Hepatocyte (in vitro differentiated cells): ENCODE data around the gene PNKP. TPM values are rescaled to one million over a fixed set of nuclear protein-coding genes. Genes with fewer than 3 reads are reported as not detected.

ENCODE experiments used
- DNase-seq: peaks from one replicate; pipeline ENCODE4 v3.0.0-alpha.2; 2016; ENCODE audit warnings: low spot score
- H2AFZ ChIP-seq: fragments of 200-600 bp; sonication (generic); 2 replicates; pipeline ENCODE4 v1.6.0; 2016; ENCODE audit warnings: antibody characterized with exemption, mild to moderate bottlenecking
- H3K27ac ChIP-seq: fragments of 200-600 bp; sonication (generic); 2 replicates; pipeline ENCODE4 v1.5.1; 2016; ENCODE audit warnings: mild to moderate bottlenecking
- H3K27me3 ChIP-seq: fragments of 200-600 bp; sonication (generic); 2 replicates; pipeline ENCODE4 v1.6.1; 2016
- H3K36me3 ChIP-seq: fragments of 200-600 bp; sonication (generic); replicated peaks from 2 replicates; pipeline ENCODE4 v1.5.1; 2016; ENCODE audit warnings: low read depth; ENCODE audit not compliant: insufficient read depth
- H3K4me1 ChIP-seq: fragments of 200-600 bp; sonication (generic); 2 replicates; pipeline ENCODE4 v1.5.1; 2016; ENCODE audit warnings: mild to moderate bottlenecking, moderate library complexity; ENCODE audit not compliant: insufficient read depth
- H3K4me2 ChIP-seq: fragments of 200-600 bp; sonication (generic); 2 replicates; pipeline ENCODE4 v1.6.0; 2016
- H3K4me3 ChIP-seq: fragments of 200-600 bp; sonication (generic); 2 replicates; pipeline ENCODE4 v1.5.1; 2016; ENCODE audit warnings: mild to moderate bottlenecking
- H3K79me2 ChIP-seq: fragments of 200-600 bp; sonication (generic); 2 replicates; pipeline ENCODE4 v1.6.0; 2017; ENCODE audit warnings: mild to moderate bottlenecking
- H3K9me2 ChIP-seq: fragments of 200-600 bp; sonication (generic); replicated peaks from 2 replicates; pipeline ENCODE4 v1.6.0; 2017; ENCODE audit warnings: mild to moderate bottlenecking; ENCODE audit not compliant: insufficient read depth
- H3K9me3 ChIP-seq: fragments of 200-600 bp; sonication (generic); 2 replicates; pipeline ENCODE4 v1.5.1; 2016; ENCODE audit warnings: low read depth, mild to moderate bottlenecking
- H4K20me1 ChIP-seq: fragments of 200-600 bp; sonication (generic); 2 replicates; pipeline ENCODE4 v1.6.0; 2016; ENCODE audit warnings: mild to moderate bottlenecking; ENCODE audit not compliant: insufficient read depth, poor library complexity, severe bottlenecking
- EZH2 ChIP-seq: fragments of 200-600 bp; sonication (generic); IDR thresholded peaks from 2 replicates; pipeline ENCODE4 v1.6.1; 2016; ENCODE audit warnings: antibody characterized with exemption, mild to moderate bottlenecking, borderline replicate concordance
- EZH2phosphoT487 ChIP-seq: fragments of 200-600 bp; sonication (generic); IDR thresholded peaks from one replicate; pipeline ENCODE4 v1.6.1; 2018; ENCODE audit warnings: antibody characterized with exemption, mild to moderate bottlenecking, low read depth, moderate library complexity; ENCODE audit not compliant: unreplicated experiment, severe bottlenecking
- WGBS: methylation state at CpG from one replicate; pipeline ENCODE4 v1.1.6; 2016; ENCODE audit warnings: low lambda C conversion rate; ENCODE audit errors: missing lambda C conversion rate; 5-methylcytosine and 5-hydroxymethylcytosine counted together
- polyA plus RNA-seq: library from polyadenylated mRNA; unstranded; fragments of >200 nt; fragmentation: Nextera tagmentation; extraction: Ambion mirVana; gene quantifications from 2 replicates; pipeline ENCODE4 v1.2.1, GENCODE V29; 2016
- total RNA-seq: library from RNA; depleted of rRNA; stranded (reverse); fragments of >200 nt; gene quantifications from 2 replicates; pipeline ENCODE4 v1.2.3, GENCODE V29; 2014
- TF ChIP-seq, protein P1 (sequence below): fragments of 200-600 bp; sonication (generic); IDR thresholded peaks from 2 replicates; pipeline ENCODE4 v1.5.1; 2016; ENCODE audit warnings: antibody characterized with exemption, mild to moderate bottlenecking; ENCODE audit not compliant: poor library complexity

PNKP gene
- total and polyA plus RNA-seq, 2 experiments from 2014 or later, result 27.0 to 68.6 TPM

DNA sequence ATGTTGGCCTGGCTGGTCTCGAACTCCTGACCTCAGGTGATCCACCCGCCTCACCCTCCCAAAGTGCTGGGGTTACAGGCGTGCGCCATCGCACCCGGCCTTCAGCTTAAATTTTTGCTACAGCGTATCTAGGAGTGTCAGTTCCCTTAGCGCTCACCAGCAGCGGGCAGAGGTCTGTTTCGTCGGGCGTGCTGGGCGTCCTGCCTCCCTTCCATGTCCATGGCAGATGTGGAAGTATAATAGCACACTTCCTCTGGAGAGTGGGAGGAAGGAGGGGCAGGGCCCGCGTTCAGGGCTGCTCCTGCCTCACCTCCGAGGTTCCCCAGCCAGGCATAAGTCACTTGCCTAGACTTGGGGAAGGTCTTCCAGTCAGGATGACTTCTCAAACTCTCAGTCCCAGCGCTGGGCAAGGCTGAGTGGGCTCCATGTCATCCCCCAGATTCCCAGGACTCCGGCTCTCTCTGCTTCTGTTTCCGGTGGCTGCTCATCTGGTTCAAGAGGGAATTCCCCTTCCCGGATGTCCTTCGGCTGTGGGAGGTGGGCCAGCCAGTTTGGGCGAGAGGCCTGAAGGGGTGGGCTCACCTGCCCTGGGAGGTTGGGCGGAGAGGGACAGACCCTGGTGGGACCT is 19.8 kb upstream of the PNKP start:
- Histone ChIP-seq H4K20me1 (no peaks in the 10 kb centered on the region), H3K36me3 (peaks cover 8% of the 10 kb centered on the region), H3K79me2 (no peaks in the 10 kb centered on the region), H3K9me2 (no peaks in the 10 kb centered on the region), H3K27me3 (no peaks in the 10 kb centered on the region), H2AFZ (no peak overlapping the region), H3K4me2 (no peak overlapping the region), H3K27ac (no peak overlapping the region), H3K4me1 (peaks cover 7% of the 10 kb centered on the region), H3K9me3 (no peaks in the 10 kb centered on the region), H3K4me3 (no peak overlapping the region)
- 92% methylated on average over 23 of the region's 23 CpGs for WGBS
- TF ChIP-seq EZH2phosphoT487 (no peak), EZH2 (no peak)
- TF ChIP-seq, protein P1, sequence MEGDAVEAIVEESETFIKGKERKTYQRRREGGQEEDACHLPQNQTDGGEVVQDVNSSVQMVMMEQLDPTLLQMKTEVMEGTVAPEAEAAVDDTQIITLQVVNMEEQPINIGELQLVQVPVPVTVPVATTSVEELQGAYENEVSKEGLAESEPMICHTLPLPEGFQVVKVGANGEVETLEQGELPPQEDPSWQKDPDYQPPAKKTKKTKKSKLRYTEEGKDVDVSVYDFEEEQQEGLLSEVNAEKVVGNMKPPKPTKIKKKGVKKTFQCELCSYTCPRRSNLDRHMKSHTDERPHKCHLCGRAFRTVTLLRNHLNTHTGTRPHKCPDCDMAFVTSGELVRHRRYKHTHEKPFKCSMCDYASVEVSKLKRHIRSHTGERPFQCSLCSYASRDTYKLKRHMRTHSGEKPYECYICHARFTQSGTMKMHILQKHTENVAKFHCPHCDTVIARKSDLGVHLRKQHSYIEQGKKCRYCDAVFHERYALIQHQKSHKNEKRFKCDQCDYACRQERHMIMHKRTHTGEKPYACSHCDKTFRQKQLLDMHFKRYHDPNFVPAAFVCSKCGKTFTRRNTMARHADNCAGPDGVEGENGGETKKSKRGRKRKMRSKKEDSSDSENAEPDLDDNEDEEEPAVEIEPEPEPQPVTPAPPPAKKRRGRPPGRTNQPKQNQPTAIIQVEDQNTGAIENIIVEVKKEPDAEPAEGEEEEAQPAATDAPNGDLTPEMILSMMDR, result no peak
- no peak for DNase-seq

DNA sequence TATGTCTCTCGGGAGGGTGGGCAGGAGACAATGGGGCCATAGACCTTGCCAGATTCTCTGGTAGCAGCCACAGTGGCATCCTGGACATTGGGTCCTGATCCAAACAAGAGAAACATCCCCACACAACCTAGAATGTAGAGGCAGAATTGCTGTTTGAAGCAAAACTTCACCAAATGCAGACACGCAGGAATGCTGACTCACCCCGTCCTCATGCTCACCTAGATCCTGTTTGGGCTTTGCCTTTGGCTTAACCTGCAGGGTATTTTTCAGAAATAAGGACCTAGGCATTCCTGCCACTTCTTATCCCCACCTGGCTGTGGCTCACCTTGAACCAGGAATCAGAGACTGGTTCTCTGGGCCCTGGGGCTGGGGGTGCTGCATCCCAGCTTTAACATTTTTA is 17.4 kb upstream of the PNKP start:
- TF ChIP-seq, protein P1, result no peak
- no peak for TF ChIP-seq EZH2
- TF ChIP-seq EZH2phosphoT487, result no peak

DNA sequence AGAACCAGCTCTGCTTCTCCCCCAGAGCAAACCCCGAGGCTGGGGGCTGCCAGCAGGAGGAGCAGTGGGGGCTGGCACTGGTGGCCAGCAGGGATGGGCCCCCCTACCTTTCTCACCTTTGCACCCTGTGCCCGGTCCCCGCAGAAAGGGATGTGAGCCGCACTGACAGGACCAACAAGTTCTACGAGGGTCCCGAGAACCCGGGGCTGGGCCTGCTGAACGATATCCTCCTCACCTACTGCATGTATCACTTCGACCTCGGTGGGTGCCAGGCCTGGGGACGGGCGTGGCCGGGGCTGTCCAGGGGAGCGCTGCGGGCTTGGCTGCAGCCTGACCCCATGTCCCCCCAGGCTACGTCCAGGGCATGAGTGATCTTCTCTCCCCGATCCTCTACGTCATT is 16.7 kb upstream of the PNKP start:
- Histone ChIP-seq H3K4me3 (no peak overlapping the region), H3K9me3 (no peaks in the 10 kb centered on the region), H3K27ac (no peak overlapping the region), H3K4me2 (no peak overlapping the region), H3K36me3 (peaks cover 8% of the 10 kb centered on the region), H3K27me3 (no peaks in the 10 kb centered on the region), H3K9me2 (no peaks in the 10 kb centered on the region), H2AFZ (no peak overlapping the region), H3K4me1 (peaks cover 2% of the 10 kb centered on the region), H3K79me2 (peaks cover 8% of the 10 kb centered on the region), H4K20me1 (no peaks in the 10 kb centered on the region)
- DNase-seq, result no peak
- TF ChIP-seq, protein P1, result no peak
- TF ChIP-seq EZH2phosphoT487 (no peak), EZH2 (no peak)
- WGBS, result 92% methylated on average over 12 of the region's 18 CpGs

More for the DNA sequence above, 17.4 kb upstream of the PNKP start:
- Histone ChIP-seq H4K20me1 (no peaks in the 10 kb centered on the region), H3K4me2 (no peak overlapping the region), H3K27ac (no peak overlapping the region), H3K27me3 (no peaks in the 10 kb centered on the region), H3K9me2 (no peaks in the 10 kb centered on the region), H3K9me3 (no peaks in the 10 kb centered on the region), H3K79me2 (peaks cover 3% of the 10 kb centered on the region), H3K4me1 (peaks cover under 1% of the 10 kb centered on the region), H2AFZ (no peak overlapping the region), H3K4me3 (no peak overlapping the region), H3K36me3 (peaks cover 8% of the 10 kb centered on the region)
- no peak for DNase-seq
- WGBS, result 98% methylated on average over 3 of the region's 3 CpGs

DNA sequence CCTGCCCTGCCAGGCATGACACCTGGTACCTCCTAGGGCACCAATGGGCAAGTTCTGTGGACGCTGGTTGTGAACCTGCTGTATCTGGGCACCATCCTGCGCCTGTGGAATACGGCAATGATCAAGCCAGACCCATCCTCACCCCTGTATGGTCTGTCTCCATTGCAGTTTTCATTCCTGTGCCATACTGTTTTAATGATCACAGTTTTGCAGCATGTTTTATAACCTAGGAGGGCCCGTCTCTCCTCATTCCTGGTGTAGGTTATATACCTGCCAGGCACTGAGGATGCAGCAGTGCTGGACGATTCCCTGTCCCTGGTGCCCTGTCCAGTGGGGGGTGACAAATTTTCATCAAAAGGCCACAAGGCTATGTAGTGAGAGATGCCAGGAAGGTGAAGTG is 15.7 kb upstream of the PNKP start:
- Histone ChIP-seq H3K4me2 (no peak overlapping the region), H3K27ac (no peak overlapping the region), H3K9me3 (no peaks in the 10 kb centered on the region), H3K9me2 (no peaks in the 10 kb centered on the region), H3K36me3 (peaks cover 8% of the 10 kb centered on the region), H3K4me1 (peaks cover 10% of the 10 kb centered on the region), H4K20me1 (no peaks in the 10 kb centered on the region), H3K27me3 (no peaks in the 10 kb centered on the region), H2AFZ (no peak overlapping the region), H3K4me3 (no peak overlapping the region), H3K79me2 (peaks cover 17% of the 10 kb centered on the region)
- TF ChIP-seq, protein P1, result no peak
- TF ChIP-seq EZH2 (no peak), EZH2phosphoT487 (no peak)
- no peak for DNase-seq
- WGBS, result 97% methylated on average over 5 of the region's 5 CpGs
